HEK293 (cell line): ENCODE measurements around the gene PLP2.

Experiments
- GLI2 ChIP-seq: fragments of 450-650 bp; formaldehyde crosslinking; IDR thresholded peaks from 2 replicates; pipeline ENCODE4; 2017; ENCODE audit warnings: missing biosample characterization, missing genetic modification characterization, low read depth, borderline replicate concordance
- HOXD13 ChIP-seq: sonication (generic); formaldehyde crosslinking; IDR thresholded peaks from 2 replicates; pipeline ENCODE4 v1.8.0; 2022; ENCODE audit warnings: missing genetic modification reagents, borderline replicate concordance
- SP3 ChIP-seq: fragments of 450-650 bp; formaldehyde crosslinking; IDR thresholded peaks from 2 replicates; pipeline ENCODE4 v1.5.1; 2016; ENCODE audit warnings: missing biosample characterization, missing genetic modification characterization
- SP7 ChIP-seq: fragments of 450-650 bp; formaldehyde crosslinking; IDR thresholded peaks from 2 replicates; pipeline ENCODE4 v1.5.1; 2016; ENCODE audit warnings: missing biosample characterization, missing genetic modification characterization
- TRIM28 ChIP-seq: IDR thresholded peaks from 2 replicates; pipeline ENCODE4 v1.6.1; 2011; ENCODE audit warnings: low read length, control low read depth, borderline replicate concordance
- WT1 ChIP-seq: fragments of 450-650 bp; formaldehyde crosslinking; IDR thresholded peaks from 2 replicates; pipeline ENCODE4 v1.5.1; 2016; ENCODE audit warnings: missing biosample characterization, missing genetic modification characterization
- ZBTB8A ChIP-seq: fragments of 450-650 bp; formaldehyde crosslinking; IDR thresholded peaks from 2 replicates; pipeline ENCODE4 v1.5.1; 2016; ENCODE audit warnings: missing biosample characterization, missing genetic modification characterization
- ZFHX2 ChIP-seq: fragments of 450-650 bp; formaldehyde crosslinking; conservative IDR thresholded peaks from 2 replicates; pipeline ENCODE4 v1.5.1; 2016; ENCODE audit warnings: missing biosample characterization, missing genetic modification characterization
- ZFP41 ChIP-seq: fragments of 450-650 bp; formaldehyde crosslinking; IDR thresholded peaks from 2 replicates; pipeline ENCODE4 v1.5.1; 2016; ENCODE audit warnings: missing biosample characterization, missing genetic modification characterization, borderline replicate concordance
- ZIC2 ChIP-seq: fragments of 450-650 bp; formaldehyde crosslinking; IDR thresholded peaks from 2 replicates; pipeline ENCODE4 v1.5.1; 2016; ENCODE audit warnings: missing biosample characterization, missing genetic modification characterization
- ZNF146 ChIP-seq: fragments of 450-650 bp; formaldehyde crosslinking; IDR thresholded peaks from 2 replicates; pipeline ENCODE4 v1.5.1; 2016; ENCODE audit warnings: missing biosample characterization, missing genetic modification characterization
- ZNF175 ChIP-seq: fragments of 450-650 bp; formaldehyde crosslinking; IDR thresholded peaks from 2 replicates; pipeline ENCODE4 v1.5.1; 2016; ENCODE audit warnings: missing biosample characterization, missing genetic modification characterization
- ZNF311 ChIP-seq: fragments of 450-650 bp; formaldehyde crosslinking; IDR thresholded peaks from 2 replicates; pipeline ENCODE4 v1.5.1; 2017; ENCODE audit warnings: missing biosample characterization, missing genetic modification characterization, borderline replicate concordance
- ZNF48 ChIP-seq: fragments of 450-650 bp; formaldehyde crosslinking; IDR thresholded peaks from 2 replicates; pipeline ENCODE4 v1.5.1; 2016; ENCODE audit warnings: missing biosample characterization, missing genetic modification characterization
- ZNF596 ChIP-seq: fragments of 450-650 bp; IDR thresholded peaks from 2 replicates; pipeline ENCODE4 v1.5.0; 2018; ENCODE audit warnings: missing biosample characterization, mild to moderate bottlenecking, missing genetic modification characterization, moderate library complexity
- ZNF621 ChIP-seq: fragments of 450-650 bp; formaldehyde crosslinking; IDR thresholded peaks from 2 replicates; pipeline ENCODE4 v1.5.1; 2017; ENCODE audit warnings: missing biosample characterization, missing genetic modification characterization
- ZNF664 ChIP-seq: fragments of 450-650 bp; formaldehyde crosslinking; IDR thresholded peaks from 2 replicates; pipeline ENCODE4 v1.5.1; 2016; ENCODE audit warnings: missing biosample characterization, missing genetic modification characterization
- ZNF677 ChIP-seq: fragments of 450-650 bp; IDR thresholded peaks from 2 replicates; pipeline ENCODE4 v1.5.0; 2018; ENCODE audit warnings: missing biosample characterization, mild to moderate bottlenecking, missing genetic modification characterization, moderate library complexity
- ZNF776 ChIP-seq: fragments of 450-650 bp; formaldehyde crosslinking; IDR thresholded peaks from 2 replicates; pipeline ENCODE4 v1.5.0; 2017; ENCODE audit warnings: missing biosample characterization, missing genetic modification characterization, borderline replicate concordance
- ZNF830 ChIP-seq: fragments of 450-650 bp; IDR thresholded peaks from 2 replicates; pipeline ENCODE4 v1.5.0; 2018; ENCODE audit warnings: missing biosample characterization, missing genetic modification characterization, low read depth, mild to moderate bottlenecking, moderate library complexity
- TF ChIP-seq, protein P1 (sequence below): fragments of 450-650 bp; formaldehyde crosslinking; IDR thresholded peaks from 2 replicates; pipeline ENCODE4 v1.5.1; 2017; ENCODE audit warnings: missing biosample characterization, missing genetic modification characterization
- TF ChIP-seq, protein P2 (sequence below): fragments of 450-650 bp; formaldehyde crosslinking; IDR thresholded peaks from 2 replicates; pipeline ENCODE4 v1.5.1; 2016; ENCODE audit warnings: missing biosample characterization, missing genetic modification characterization
- TF ChIP-seq, protein P3 (sequence below): fragments of 450-650 bp; formaldehyde crosslinking; IDR thresholded peaks from 2 replicates; pipeline ENCODE4 v1.5.1; 2016; ENCODE audit warnings: missing biosample characterization, missing genetic modification characterization
- TF ChIP-seq, protein P4 (sequence below): fragments of 450-650 bp; formaldehyde crosslinking; IDR thresholded peaks from 2 replicates; pipeline ENCODE4 v1.5.1; 2016; ENCODE audit warnings: missing biosample characterization, missing genetic modification characterization
- TF ChIP-seq, protein P5 (sequence below): fragments of 450-650 bp; formaldehyde crosslinking; conservative IDR thresholded peaks from 2 replicates; pipeline ENCODE4 v1.5.1; 2016; ENCODE audit warnings: low read depth, missing biosample characterization, missing genetic modification characterization

PLP2 gene

DNA sequence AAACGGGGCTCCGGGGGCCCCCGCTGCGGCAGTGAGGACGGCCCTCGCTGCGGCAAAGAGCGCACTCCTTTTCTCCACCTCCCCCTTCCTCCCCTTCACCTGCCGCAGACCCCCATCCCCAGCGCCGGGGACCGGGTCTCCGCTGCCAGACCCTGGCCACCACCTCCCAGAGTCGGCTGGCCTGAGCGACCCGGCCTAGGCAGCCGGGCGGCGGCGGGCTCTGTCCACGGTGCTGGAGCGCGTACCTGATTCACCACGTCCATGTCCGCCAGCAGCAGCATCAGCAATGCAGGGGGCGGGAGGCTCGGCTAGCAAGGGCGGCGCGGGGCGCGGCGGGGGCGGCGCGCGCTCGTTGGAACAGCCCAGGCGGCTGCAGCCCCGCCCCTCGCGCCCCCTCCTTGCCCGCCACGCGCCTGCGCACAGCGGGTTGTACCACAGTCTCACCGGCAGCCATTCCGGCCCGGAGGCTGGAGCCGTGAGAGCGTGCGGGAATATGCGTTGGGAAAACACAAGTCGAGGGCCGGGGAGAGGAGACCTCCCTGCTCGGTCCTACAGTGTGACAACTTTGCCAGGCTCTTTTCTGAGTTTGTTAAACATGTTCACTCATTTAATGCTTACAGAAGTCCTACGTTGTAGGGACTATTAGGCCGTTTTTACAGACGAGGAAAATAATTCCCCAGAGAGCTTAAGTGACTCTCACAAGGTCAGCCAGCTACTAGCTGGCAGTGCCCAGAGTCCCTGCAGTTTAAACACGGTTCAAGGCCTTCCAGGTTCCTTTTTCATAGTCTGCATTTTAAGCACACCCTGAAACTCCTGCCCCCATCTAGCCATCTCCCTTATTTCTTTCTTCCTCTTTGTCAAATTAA is 28.4 kb downstream of the PLP2 start, which contains the start of gene SYP (continued):
- TF ChIP-seq HOXD13 (CRISPR knock-in tag) (no peak), SP3 (tag by site-specific recombination) (peak; percentile 37; the same call in 1 of the 2 replicates), ZNF596 (tag by site-specific recombination) (peak; percentile 50; the same call in 1 of the 2 replicates), ZBTB8A (tag by site-specific recombination) (0 out of 2 replicates have a peak, but pooled peaks have one; percentile 31), ZFHX2 (tag by site-specific recombination) (no peak; the same call in 1 of the 2 replicates), SP7 (tag by site-specific recombination) (0 out of 2 replicates have a peak, but pooled peaks have one; percentile 25), ZNF664 (tag by site-specific recombination) (no peak), WT1 (tag by site-specific recombination) (no peak), GLI2 (tag by site-specific recombination) (no peak), ZNF146 (no peak), ZNF776 (tag by site-specific recombination) (no peak), ZIC2 (0 out of 2 replicates have a peak, but pooled peaks have one; percentile 27), ZNF175 (tag by site-specific recombination) (no peak), ZNF621 (tag by site-specific recombination) (no peak), ZNF311 (tag by site-specific recombination) (no peak), TRIM28 (no peak), ZNF830 (tag by site-specific recombination) (no peak), ZFP41 (tag by site-specific recombination) (no peak), ZNF48 (tag by site-specific recombination) (no peak), ZNF677 (tag by site-specific recombination) (no peak)
- TF ChIP-seq, protein P1, sequence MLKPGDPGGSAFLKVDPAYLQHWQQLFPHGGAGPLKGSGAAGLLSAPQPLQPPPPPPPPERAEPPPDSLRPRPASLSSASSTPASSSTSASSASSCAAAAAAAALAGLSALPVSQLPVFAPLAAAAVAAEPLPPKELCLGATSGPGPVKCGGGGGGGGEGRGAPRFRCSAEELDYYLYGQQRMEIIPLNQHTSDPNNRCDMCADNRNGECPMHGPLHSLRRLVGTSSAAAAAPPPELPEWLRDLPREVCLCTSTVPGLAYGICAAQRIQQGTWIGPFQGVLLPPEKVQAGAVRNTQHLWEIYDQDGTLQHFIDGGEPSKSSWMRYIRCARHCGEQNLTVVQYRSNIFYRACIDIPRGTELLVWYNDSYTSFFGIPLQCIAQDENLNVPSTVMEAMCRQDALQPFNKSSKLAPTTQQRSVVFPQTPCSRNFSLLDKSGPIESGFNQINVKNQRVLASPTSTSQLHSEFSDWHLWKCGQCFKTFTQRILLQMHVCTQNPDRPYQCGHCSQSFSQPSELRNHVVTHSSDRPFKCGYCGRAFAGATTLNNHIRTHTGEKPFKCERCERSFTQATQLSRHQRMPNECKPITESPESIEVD (tag by site-specific recombination): no peak
- TF ChIP-seq, protein P2, sequence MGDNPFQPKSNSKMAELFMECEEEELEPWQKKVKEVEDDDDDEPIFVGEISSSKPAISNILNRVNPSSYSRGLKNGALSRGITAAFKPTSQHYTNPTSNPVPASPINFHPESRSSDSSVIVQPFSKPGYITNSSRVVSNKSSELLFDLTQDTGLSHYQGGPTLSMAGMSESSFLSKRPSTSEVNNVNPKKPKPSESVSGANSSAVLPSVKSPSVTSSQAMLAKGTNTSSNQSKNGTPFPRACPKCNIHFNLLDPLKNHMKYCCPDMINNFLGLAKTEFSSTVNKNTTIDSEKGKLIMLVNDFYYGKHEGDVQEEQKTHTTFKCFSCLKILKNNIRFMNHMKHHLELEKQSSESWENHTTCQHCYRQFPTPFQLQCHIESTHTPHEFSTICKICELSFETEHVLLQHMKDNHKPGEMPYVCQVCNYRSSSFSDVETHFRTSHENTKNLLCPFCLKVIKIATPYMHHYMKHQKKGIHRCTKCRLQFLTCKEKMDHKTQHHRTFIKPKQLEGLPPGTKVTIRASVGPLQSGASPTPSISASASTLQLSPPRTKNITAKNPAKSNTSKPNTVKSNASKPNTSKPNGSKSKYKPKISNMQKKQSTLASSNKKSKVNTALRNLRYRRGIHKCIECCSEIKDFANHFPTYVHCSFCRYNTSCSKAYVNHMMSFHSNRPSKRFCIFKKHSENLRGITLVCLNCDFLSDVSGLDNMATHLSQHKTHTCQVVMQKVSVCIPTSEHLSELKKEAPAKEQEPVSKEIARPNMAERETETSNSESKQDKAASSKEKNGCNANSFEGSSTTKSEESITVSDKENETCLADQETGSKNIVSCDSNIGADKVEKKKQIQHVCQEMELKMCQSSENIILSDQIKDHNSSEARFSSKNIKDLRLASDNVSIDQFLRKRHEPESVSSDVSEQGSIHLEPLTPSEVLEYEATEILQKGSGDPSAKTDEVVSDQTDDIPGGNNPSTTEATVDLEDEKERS (tag by site-specific recombination): no peak
- TF ChIP-seq, protein P3, sequence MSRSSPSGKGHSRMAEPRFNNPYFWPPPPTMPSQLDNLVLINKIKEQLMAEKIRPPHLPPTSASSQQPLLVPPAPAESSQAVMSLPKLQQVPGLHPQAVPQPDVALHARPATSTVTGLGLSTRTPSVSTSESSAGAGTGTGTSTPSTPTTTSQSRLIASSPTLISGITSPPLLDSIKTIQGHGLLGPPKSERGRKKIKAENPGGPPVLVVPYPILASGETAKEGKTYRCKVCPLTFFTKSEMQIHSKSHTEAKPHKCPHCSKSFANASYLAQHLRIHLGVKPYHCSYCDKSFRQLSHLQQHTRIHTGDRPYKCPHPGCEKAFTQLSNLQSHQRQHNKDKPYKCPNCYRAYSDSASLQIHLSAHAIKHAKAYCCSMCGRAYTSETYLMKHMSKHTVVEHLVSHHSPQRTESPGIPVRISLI (tag by site-specific recombination): no peak
- TF ChIP-seq, protein P4, sequence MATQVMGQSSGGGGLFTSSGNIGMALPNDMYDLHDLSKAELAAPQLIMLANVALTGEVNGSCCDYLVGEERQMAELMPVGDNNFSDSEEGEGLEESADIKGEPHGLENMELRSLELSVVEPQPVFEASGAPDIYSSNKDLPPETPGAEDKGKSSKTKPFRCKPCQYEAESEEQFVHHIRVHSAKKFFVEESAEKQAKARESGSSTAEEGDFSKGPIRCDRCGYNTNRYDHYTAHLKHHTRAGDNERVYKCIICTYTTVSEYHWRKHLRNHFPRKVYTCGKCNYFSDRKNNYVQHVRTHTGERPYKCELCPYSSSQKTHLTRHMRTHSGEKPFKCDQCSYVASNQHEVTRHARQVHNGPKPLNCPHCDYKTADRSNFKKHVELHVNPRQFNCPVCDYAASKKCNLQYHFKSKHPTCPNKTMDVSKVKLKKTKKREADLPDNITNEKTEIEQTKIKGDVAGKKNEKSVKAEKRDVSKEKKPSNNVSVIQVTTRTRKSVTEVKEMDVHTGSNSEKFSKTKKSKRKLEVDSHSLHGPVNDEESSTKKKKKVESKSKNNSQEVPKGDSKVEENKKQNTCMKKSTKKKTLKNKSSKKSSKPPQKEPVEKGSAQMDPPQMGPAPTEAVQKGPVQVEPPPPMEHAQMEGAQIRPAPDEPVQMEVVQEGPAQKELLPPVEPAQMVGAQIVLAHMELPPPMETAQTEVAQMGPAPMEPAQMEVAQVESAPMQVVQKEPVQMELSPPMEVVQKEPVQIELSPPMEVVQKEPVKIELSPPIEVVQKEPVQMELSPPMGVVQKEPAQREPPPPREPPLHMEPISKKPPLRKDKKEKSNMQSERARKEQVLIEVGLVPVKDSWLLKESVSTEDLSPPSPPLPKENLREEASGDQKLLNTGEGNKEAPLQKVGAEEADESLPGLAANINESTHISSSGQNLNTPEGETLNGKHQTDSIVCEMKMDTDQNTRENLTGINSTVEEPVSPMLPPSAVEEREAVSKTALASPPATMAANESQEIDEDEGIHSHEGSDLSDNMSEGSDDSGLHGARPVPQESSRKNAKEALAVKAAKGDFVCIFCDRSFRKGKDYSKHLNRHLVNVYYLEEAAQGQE (tag by site-specific recombination): peak; percentile 98
- TF ChIP-seq, protein P5, sequence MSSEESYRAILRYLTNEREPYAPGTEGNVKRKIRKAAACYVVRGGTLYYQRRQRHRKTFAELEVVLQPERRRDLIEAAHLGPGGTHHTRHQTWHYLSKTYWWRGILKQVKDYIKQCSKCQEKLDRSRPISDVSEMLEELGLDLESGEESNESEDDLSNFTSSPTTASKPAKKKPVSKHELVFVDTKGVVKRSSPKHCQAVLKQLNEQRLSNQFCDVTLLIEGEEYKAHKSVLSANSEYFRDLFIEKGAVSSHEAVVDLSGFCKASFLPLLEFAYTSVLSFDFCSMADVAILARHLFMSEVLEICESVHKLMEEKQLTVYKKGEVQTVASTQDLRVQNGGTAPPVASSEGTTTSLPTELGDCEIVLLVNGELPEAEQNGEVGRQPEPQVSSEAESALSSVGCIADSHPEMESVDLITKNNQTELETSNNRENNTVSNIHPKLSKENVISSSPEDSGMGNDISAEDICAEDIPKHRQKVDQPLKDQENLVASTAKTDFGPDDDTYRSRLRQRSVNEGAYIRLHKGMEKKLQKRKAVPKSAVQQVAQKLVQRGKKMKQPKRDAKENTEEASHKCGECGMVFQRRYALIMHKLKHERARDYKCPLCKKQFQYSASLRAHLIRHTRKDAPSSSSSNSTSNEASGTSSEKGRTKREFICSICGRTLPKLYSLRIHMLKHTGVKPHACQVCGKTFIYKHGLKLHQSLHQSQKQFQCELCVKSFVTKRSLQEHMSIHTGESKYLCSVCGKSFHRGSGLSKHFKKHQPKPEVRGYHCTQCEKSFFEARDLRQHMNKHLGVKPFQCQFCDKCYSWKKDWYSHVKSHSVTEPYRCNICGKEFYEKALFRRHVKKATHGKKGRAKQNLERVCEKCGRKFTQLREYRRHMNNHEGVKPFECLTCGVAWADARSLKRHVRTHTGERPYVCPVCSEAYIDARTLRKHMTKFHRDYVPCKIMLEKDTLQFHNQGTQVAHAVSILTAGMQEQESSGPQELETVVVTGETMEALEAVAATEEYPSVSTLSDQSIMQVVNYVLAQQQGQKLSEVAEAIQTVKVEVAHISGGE (tag by site-specific recombination): no peak
